C4-2B (cell line): ENCODE data around the gene HNF4A.

Source experiments
- CTCF ChIP-seq: fragments of 450-650 bp; conservative IDR thresholded peaks from 2 replicates; pipeline ENCODE4 v1.5.1; 2017; ENCODE audit warnings: mild to moderate bottlenecking
- ZFX ChIP-seq: fragments of 450-650 bp; IDR thresholded peaks from 2 replicates; pipeline ENCODE4 v1.6.1; 2017

GRCh38 chr20:44392776-44393607 is 37.5 kb downstream of the HNF4A start:
- TF ChIP-seq CTCF (no peak), ZFX (no peak)
